ENCODE results near the gene FGF7. TPM values are rescaled to one million over a fixed set of nuclear protein-coding genes. Genes with fewer than 3 reads are reported as not detected.
"Not testable (repeated sequence)": the region's sequence is repeated elsewhere in the genome, so short reads cannot be mapped to it uniquely, and the experiment has no call there.

Gene FGF7
- total RNA-seq, 3 donors from 2014 or later (not counting 1 experiment from before 2014, with no cell fraction given): not detected

DNA sequence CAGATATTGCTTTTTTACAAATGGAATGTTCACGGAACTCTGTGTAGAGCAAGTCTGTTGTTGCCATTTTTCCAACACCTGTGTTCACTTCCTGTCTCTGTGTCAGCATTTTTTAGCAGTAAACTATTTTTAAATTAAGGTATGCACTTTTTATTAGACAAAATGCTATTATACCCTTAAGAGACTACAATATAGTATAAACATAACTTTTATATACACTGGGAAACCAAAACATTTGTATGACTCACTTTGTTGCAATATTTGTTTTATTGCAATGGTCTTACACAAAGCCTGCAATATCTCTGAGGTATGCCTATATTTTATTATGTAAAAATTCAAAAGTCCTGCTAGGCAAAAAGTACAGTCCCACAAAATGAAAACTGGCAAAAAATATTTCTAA lies 39.8 kb upstream of the FGF7 start:
- DNase-seq (no peak), ATAC-seq (no peak)
- H3K4me3 ChIP-seq (ENCODE audit: low read length): no peak overlapping the region
- TF ChIP-seq, protein P1, sequence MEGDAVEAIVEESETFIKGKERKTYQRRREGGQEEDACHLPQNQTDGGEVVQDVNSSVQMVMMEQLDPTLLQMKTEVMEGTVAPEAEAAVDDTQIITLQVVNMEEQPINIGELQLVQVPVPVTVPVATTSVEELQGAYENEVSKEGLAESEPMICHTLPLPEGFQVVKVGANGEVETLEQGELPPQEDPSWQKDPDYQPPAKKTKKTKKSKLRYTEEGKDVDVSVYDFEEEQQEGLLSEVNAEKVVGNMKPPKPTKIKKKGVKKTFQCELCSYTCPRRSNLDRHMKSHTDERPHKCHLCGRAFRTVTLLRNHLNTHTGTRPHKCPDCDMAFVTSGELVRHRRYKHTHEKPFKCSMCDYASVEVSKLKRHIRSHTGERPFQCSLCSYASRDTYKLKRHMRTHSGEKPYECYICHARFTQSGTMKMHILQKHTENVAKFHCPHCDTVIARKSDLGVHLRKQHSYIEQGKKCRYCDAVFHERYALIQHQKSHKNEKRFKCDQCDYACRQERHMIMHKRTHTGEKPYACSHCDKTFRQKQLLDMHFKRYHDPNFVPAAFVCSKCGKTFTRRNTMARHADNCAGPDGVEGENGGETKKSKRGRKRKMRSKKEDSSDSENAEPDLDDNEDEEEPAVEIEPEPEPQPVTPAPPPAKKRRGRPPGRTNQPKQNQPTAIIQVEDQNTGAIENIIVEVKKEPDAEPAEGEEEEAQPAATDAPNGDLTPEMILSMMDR (IDR thresholded peaks at IDR 0.05): no peak
- H3K27ac ChIP-seq (ENCODE audit: low read length): no peak overlapping the region
- Mint-ChIP-seq H3K4me3 (no peak overlapping the region), H3K4me1 (no peaks in the 10 kb centered on the region), H3K9me3 (no peaks in the 10 kb centered on the region), H3K27me3 (ENCODE audit: low read depth in 2 of 2) (peaks cover 4 to 10% of the 10 kb centered on the region in 2 donors), H3K27ac (no peak overlapping the region), H3K36me3 (no peaks in the 10 kb centered on the region)
- no peaks in the 10 kb centered on the region for H3K27me3 ChIP-seq (ENCODE audit: control insufficient read depth, insufficient read depth, low read length)
- WGBS (ENCODE audit: insufficient coverage): 50% methylated on average over 1 of the region's 1 CpG
- H3K9me3 ChIP-seq (ENCODE audit: control insufficient read depth, insufficient read depth, low read length): no peaks in the 10 kb centered on the region
- intact Hi-C loops (cut with micrococcal nuclease): no loop called here
- H3K4me1 ChIP-seq (ENCODE audit: control insufficient read depth, insufficient read depth, low read length): no peaks in the 10 kb centered on the region
- H3K36me3 ChIP-seq (ENCODE audit: control insufficient read depth, insufficient read depth, low read length): no peaks in the 10 kb centered on the region

DNA sequence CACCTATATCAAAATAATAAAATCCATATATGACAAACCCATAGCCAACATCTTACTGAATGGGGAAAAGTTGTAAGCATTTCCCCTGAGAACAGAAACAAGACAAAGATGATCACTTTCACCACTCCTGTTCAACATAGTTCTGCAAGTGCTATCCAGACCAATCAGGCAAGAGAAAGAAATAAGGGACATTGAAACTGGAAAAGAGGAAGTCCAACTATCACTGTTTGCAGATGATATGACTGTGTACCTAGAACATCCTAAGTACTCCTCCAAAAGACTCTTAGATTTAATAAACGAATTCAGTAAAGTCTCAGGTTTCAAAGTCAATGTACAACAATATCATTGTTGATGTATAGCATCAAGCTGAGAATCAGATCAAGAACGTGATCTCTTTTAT lies 35.6 kb upstream of the FGF7 start:
- intact Hi-C loops (cut with micrococcal nuclease): no loop called here
- no peaks in the 10 kb centered on the region for H3K4me1 Mint-ChIP-seq
- H3K36me3 Mint-ChIP-seq: no peaks in the 10 kb centered on the region
- Histone ChIP-seq H3K27me3 (ENCODE audit: control insufficient read depth, insufficient read depth, low read length) (no peaks in the 10 kb centered on the region), H3K4me1 (ENCODE audit: control insufficient read depth, insufficient read depth, low read length) (no peaks in the 10 kb centered on the region), H3K9me3 (ENCODE audit: control insufficient read depth, insufficient read depth, low read length) (no peaks in the 10 kb centered on the region), H3K27ac (ENCODE audit: low read length) (no peak overlapping the region), H3K36me3 (ENCODE audit: control insufficient read depth, insufficient read depth, low read length) (no peaks in the 10 kb centered on the region), H3K4me3 (ENCODE audit: low read length) (no peak overlapping the region)
- no CpG with 5 or more reads among the region's 2 CpGs for WGBS (ENCODE audit: insufficient coverage)
- H3K27ac Mint-ChIP-seq: no peak overlapping the region
- DNase-seq (no peak), ATAC-seq (no peak)
- TF ChIP-seq, protein P1 (IDR thresholded peaks at IDR 0.05): no peak
- H3K4me3 Mint-ChIP-seq: no peak overlapping the region
- H3K27me3 Mint-ChIP-seq (ENCODE audit: low read depth in 2 of 2): peaks cover 0 to 6% of the 10 kb centered on the region in 2 donors
- no peaks in the 10 kb centered on the region for H3K9me3 Mint-ChIP-seq

DNA sequence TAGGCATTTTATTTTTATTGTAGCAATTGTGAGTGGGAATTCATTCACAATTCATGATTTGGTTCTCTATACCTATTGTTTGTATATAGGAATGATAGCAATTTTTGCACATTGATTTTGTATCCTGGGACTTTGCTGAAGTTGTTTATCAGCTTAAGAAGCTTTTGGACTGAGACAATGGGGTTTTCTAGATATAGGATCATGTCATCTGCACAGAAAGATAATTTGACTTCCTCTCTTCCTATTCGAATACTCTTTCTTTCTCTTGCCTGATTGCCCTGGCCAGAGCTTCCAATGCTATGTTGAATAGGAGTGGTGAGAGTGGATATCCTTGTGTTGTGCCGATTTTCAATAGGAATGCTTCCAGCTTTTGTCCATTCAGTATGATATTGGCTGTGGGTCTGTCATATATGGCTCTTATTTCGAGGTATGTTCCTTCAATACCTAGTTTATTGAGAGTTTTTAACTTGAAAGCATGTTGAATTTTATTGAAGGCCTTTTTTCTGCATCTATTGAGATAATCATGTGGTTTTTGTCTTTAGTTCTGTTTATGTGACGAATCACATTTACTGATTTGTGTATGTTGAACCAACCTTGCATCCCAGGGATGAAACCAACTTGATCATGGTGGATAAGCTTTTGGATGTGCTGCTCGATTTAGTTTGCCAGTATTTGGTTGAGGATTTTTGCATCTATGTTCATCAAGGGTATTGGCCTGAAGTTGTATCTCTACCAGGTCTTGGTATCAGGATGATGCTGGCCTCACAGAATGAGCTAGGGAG lies 20.3 kb upstream of the FGF7 start:
- H3K9me3 Mint-ChIP-seq; H3K4me3 ChIP-seq (ENCODE audit: low read length); H3K27ac ChIP-seq (ENCODE audit: low read length); intact Hi-C loops (cut with micrococcal nuclease); H3K4me1 ChIP-seq (ENCODE audit: control insufficient read depth, insufficient read depth, low read length); H3K4me1 Mint-ChIP-seq; H3K9me3 ChIP-seq (ENCODE audit: control insufficient read depth, insufficient read depth, low read length); H3K27me3 ChIP-seq (ENCODE audit: control insufficient read depth, insufficient read depth, low read length); H3K36me3 Mint-ChIP-seq; ATAC-seq; H3K36me3 ChIP-seq (ENCODE audit: control insufficient read depth, insufficient read depth, low read length); H3K4me3 Mint-ChIP-seq; DNase-seq; H3K27ac Mint-ChIP-seq: not testable (repeated sequence)
- 85% methylated on average over 4 of the region's 5 CpGs for WGBS (ENCODE audit: insufficient coverage)
- peaks cover 4 to 24% of the 10 kb centered on the region in 2 donors for H3K27me3 Mint-ChIP-seq (ENCODE audit: low read depth in 2 of 2)

DNA sequence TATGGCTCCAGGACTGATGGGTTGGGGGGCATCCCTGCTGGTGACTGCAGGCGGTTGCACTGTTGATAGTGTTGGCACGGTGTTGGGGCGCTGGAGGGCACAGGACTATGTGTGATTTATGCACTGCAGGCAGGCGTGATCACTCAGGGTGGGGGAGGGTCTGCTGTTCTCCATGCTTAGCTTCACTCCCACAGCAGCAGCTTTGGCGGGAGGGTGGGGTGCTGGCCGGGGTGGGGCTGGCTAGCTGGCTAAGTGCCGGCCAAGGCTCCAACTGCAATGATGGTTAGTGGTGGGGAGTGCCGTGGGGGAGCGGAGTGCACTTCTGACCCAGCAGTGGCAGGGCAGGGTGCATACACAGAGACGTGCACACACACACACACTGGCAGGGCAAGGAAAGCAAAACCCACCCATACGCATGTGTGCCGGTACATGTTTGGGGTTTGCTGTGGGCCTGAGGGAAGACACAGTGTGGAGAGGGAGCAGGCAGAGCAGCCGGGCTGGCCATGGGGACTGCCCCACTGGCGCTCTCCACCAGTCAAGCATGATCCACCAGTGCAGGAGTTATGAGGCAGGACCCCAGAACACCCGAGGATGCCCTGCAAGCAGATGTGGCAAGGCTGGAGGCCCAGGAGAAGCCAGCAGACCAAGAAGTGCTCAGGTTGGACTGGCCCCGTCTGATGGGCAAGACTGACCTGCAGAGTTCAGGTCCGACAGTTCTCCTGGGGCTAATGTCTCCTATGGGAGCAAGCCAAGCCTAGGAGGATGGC lies 16.5 kb upstream of the FGF7 start:
- H3K4me3 ChIP-seq (ENCODE audit: low read length): no peak overlapping the region
- Mint-ChIP-seq H3K27ac (no peak overlapping the region), H3K27me3 (ENCODE audit: low read depth in 2 of 2) (peaks cover 12 to 35% of the 10 kb centered on the region in 2 donors), H3K4me3 (no peak overlapping the region), H3K4me1 (no peaks in the 10 kb centered on the region), H3K36me3 (no peaks in the 10 kb centered on the region), H3K9me3 (peaks cover 0 to 2% of the 10 kb centered on the region in 2 donors)
- no peak for ATAC-seq
- no peaks in the 10 kb centered on the region for H3K36me3 ChIP-seq (ENCODE audit: control insufficient read depth, insufficient read depth, low read length)
- no peaks in the 10 kb centered on the region for H3K9me3 ChIP-seq (ENCODE audit: control insufficient read depth, insufficient read depth, low read length)
- WGBS (ENCODE audit: insufficient coverage): 96% methylated on average over 17 of the region's 17 CpGs
- no peak overlapping the region for H3K27ac ChIP-seq (ENCODE audit: low read length)
- intact Hi-C loops (cut with micrococcal nuclease): no loop called here
- DNase-seq: no peak
- no peaks in the 10 kb centered on the region for H3K27me3 ChIP-seq (ENCODE audit: control insufficient read depth, insufficient read depth, low read length)
- TF ChIP-seq, protein P1 (IDR thresholded peaks at IDR 0.05): no peak
- H3K4me1 ChIP-seq (ENCODE audit: control insufficient read depth, insufficient read depth, low read length): no peaks in the 10 kb centered on the region

Measured in natural killer cell (primary cell).